NCI-H748 (cell line): ENCODE results near the gene KRTAP6-3.

Experiments
- DNase-seq: peaks from one replicate; lab custom pipeline; 2025; ENCODE audit not compliant: unreplicated experiment; lab: John Stamatoyannopoulos, UW

The KRTAP6-3 gene

GRCh38 chr21:30623362-30623761, 31.1 kb downstream of the KRTAP6-3 start:
- DNase-seq = no peak

- DNase-seq = no peak
Measured at GRCh38 chr21:30625449-30626165, 33.4 kb downstream of the KRTAP6-3 start.

- DNase-seq = no peak
Measured at GRCh38 chr21:30628109-30628508, 35.9 kb downstream of the KRTAP6-3 start.

- DNase-seq = no peak
Measured at GRCh38 chr21:30629200-30629599, 37.0 kb downstream of the KRTAP6-3 start.

- no peak for DNase-seq
Measured at GRCh38 chr21:30634906-30635305, 42.7 kb downstream of the KRTAP6-3 start, which contains the start of gene KRTAP20-2. TSS of gene KRTAP20-2 (plus strand) at chr21:30635206. CDS start at chr21:30635264, 58 bp downstream.

GRCh38 chr21:30638686-30639085, 46.4 kb downstream of the KRTAP6-3 start:
- no peak for DNase-seq

GRCh38 chr21:30642564-30642963, 50.3 kb downstream of the KRTAP6-3 start, which contains the start of gene KRTAP20-3:
TSS of gene KRTAP20-3 (plus strand) at chr21:30642864.
- DNase-seq = no peak
